Measurements from ENCODE around the gene IQSEC3.

IQSEC3 gene

GRCh38 chr12:171743-172676, 105.4 kb downstream of the IQSEC3 start:
- no peaks in the 10 kb centered on the region for H3K36me3 ChIP-seq (ENCODE audit: control insufficient read depth in 4 of 4, insufficient read depth in 4 of 4, low read length in 3 of 4)
- no peak overlapping the region for H3K27ac ChIP-seq (ENCODE audit: insufficient read depth in 1 of 2, low read depth in 1 of 2, low read length in 2 of 2, poor library complexity in 1 of 2, severe bottlenecking in 2 of 2)
- CTCF ChIA-PET = interaction anchor here (0.8 to 7.4 kb wide), 8 partner anchors 8 to 62 kb away, joined by 3 to 94 read pairs (median 4); no protein-coding TSS in a partner anchor
- WGBS (ENCODE audit: insufficient coverage) = 53% methylated on average over 8 of the region's 18 CpGs
- H3K4me1 ChIP-seq (ENCODE audit: control extremely low read depth in 1 of 4, control insufficient read depth in 4 of 4, insufficient read depth in 4 of 4, low read length in 3 of 4) = peaks cover 0 to 81% (median 54%) of the 10 kb centered on the region in 4 experiments
- no peaks in the 10 kb centered on the region for H3K9me3 ChIP-seq (ENCODE audit: control extremely low read depth in 1 of 5, control insufficient read depth in 4 of 5, insufficient read depth in 2 of 5, low read depth in 1 of 5, low read length in 4 of 5)
- peak overlapping the region in 1 of 7 experiments; percentile 6 for H3K4me3 ChIP-seq (ENCODE audit: control insufficient read depth in 1 of 7, extremely low read depth in 1 of 7, insufficient read depth in 4 of 7, low read depth in 2 of 7, low read length in 6 of 7)
- H3K27me3 ChIP-seq (replicated peaks in 2 of 5; ENCODE audit: control insufficient read depth in 4 of 5, insufficient read depth in 5 of 5, low read length in 4 of 5) = no peaks in the 10 kb centered on the region
- POLR2A ChIA-PET = interaction anchor here (0.9 to 1.9 kb wide), 5 partner anchors 8 to 60 kb away, joined by 3 to 8 read pairs (median 3); no protein-coding TSS in a partner anchor
- DNase-seq = peak; percentile 34 to 78 (median 69)

DNA sequence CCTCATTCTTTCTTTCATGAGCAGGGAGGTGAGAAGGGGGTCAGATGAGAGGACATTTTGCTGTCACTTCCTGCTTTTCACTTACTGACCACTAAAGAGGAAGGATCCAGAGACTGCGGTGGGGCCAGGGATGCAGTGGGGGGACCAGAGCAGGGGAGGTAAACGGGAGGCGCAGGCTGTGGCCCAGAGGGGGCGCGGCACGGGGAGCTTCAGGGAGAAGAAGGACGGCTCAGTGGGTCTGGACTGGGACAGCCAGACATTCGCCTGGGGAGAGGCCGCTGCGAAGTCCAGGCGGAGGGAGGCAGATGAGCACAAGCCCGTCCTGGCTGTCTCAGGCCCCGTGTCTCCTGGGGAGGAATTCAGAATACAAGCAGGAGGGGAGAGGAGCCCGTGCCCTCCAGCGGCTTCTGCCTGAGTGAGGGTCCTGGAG, 106.2 kb downstream of the IQSEC3 start:
- ChIA-PET CTCF (interaction anchor here (1.1 to 7.4 kb wide), 7 partner anchors 8 to 62 kb away, joined by 3 to 94 read pairs (median 5); no protein-coding TSS in a partner anchor), POLR2A (interaction anchor here (0.9 to 1.9 kb wide), 4 partner anchors 8 to 47 kb away, joined by 3 to 8 read pairs (median 4); no protein-coding TSS in a partner anchor)
- Histone ChIP-seq H3K27ac (ENCODE audit: insufficient read depth in 1 of 2, low read depth in 1 of 2, low read length in 2 of 2, poor library complexity in 1 of 2, severe bottlenecking in 2 of 2) (no peak overlapping the region), H3K36me3 (ENCODE audit: control insufficient read depth in 4 of 4, insufficient read depth in 4 of 4, low read length in 3 of 4) (no peaks in the 10 kb centered on the region), H3K4me1 (ENCODE audit: control extremely low read depth in 1 of 4, control insufficient read depth in 4 of 4, insufficient read depth in 4 of 4, low read length in 3 of 4) (peaks cover 0 to 77% (median 53%) of the 10 kb centered on the region in 4 experiments), H3K4me3 (ENCODE audit: control insufficient read depth in 1 of 7, extremely low read depth in 1 of 7, insufficient read depth in 4 of 7, low read depth in 2 of 7, low read length in 6 of 7) (peak overlapping the region in 1 of 7 experiments; percentile 16), H3K27me3 (replicated peaks in 2 of 5; ENCODE audit: control insufficient read depth in 4 of 5, insufficient read depth in 5 of 5, low read length in 4 of 5) (no peaks in the 10 kb centered on the region), H3K9me3 (ENCODE audit: control extremely low read depth in 1 of 5, control insufficient read depth in 4 of 5, insufficient read depth in 2 of 5, low read depth in 1 of 5, low read length in 4 of 5) (no peaks in the 10 kb centered on the region)
- 65% methylated on average over 15 of the region's 15 CpGs for WGBS (ENCODE audit: insufficient coverage)
- peak in 2 of 3 donors; percentile 64 to 69 for DNase-seq

DNA sequence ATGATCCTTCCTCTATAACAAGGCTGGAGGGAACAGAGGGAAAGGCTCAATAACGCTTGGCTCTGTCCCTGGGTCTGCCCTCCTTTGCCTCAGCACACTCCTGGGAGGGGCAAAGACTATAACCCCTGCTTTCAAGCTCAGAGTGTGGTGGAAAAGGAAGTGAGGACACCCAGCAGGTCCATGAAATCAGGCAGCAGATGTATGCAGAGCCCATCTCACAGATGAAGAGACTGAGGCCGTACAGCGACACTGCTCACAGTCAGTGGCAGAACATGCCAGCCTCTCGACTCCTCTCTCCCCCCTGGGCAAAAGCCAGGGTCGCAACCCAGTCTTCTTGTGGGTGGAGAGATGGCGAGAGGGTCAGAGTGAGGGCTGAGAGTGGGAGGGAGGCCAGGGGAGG, 107.6 kb downstream of the IQSEC3 start:
- Histone ChIP-seq H3K27ac (ENCODE audit: insufficient read depth in 1 of 2, low read depth in 1 of 2, low read length in 2 of 2, poor library complexity in 1 of 2, severe bottlenecking in 2 of 2) (no peak overlapping the region), H3K36me3 (ENCODE audit: control insufficient read depth in 4 of 4, insufficient read depth in 4 of 4, low read length in 3 of 4) (no peaks in the 10 kb centered on the region), H3K4me3 (ENCODE audit: control insufficient read depth in 1 of 7, extremely low read depth in 1 of 7, insufficient read depth in 4 of 7, low read depth in 2 of 7, low read length in 6 of 7) (no peak overlapping the region), H3K9me3 (ENCODE audit: control extremely low read depth in 1 of 5, control insufficient read depth in 4 of 5, insufficient read depth in 2 of 5, low read depth in 1 of 5, low read length in 4 of 5) (no peaks in the 10 kb centered on the region), H3K27me3 (replicated peaks in 2 of 5; ENCODE audit: control insufficient read depth in 4 of 5, insufficient read depth in 5 of 5, low read length in 4 of 5) (no peaks in the 10 kb centered on the region), H3K4me1 (ENCODE audit: control extremely low read depth in 1 of 4, control insufficient read depth in 4 of 4, insufficient read depth in 4 of 4, low read length in 3 of 4) (peaks cover 0 to 72% (median 41%) of the 10 kb centered on the region in 4 experiments)
- no peak for DNase-seq
- POLR2A ChIA-PET = no interaction called here
- WGBS (ENCODE audit: insufficient coverage) = 97% methylated on average over 4 of the region's 6 CpGs
- CTCF ChIA-PET = interaction anchor here (7.4 kb wide), 1 partner anchor 13 kb away, joined by 94 read pairs; no protein-coding TSS in a partner anchor

- no peak for DNase-seq
- Histone ChIP-seq H3K4me1 (ENCODE audit: control extremely low read depth in 1 of 4, control insufficient read depth in 4 of 4, insufficient read depth in 4 of 4, low read length in 3 of 4) (peaks cover 0 to 72% (median 40%) of the 10 kb centered on the region in 4 experiments), H3K36me3 (ENCODE audit: control insufficient read depth in 4 of 4, insufficient read depth in 4 of 4, low read length in 3 of 4) (no peaks in the 10 kb centered on the region), H3K27me3 (replicated peaks in 2 of 5; ENCODE audit: control insufficient read depth in 4 of 5, insufficient read depth in 5 of 5, low read length in 4 of 5) (no peaks in the 10 kb centered on the region), H3K27ac (ENCODE audit: insufficient read depth in 1 of 2, low read depth in 1 of 2, low read length in 2 of 2, poor library complexity in 1 of 2, severe bottlenecking in 2 of 2) (no peak overlapping the region), H3K9me3 (ENCODE audit: control extremely low read depth in 1 of 5, control insufficient read depth in 4 of 5, insufficient read depth in 2 of 5, low read depth in 1 of 5, low read length in 4 of 5) (no peaks in the 10 kb centered on the region), H3K4me3 (ENCODE audit: control insufficient read depth in 1 of 7, extremely low read depth in 1 of 7, insufficient read depth in 4 of 7, low read depth in 2 of 7, low read length in 6 of 7) (no peak overlapping the region)
- ChIA-PET POLR2A (no interaction called here), CTCF (no interaction called here)
- 98% methylated on average over 21 of the region's 23 CpGs for WGBS (ENCODE audit: insufficient coverage)
Observed at GRCh38 chr12:174596-174995, 108.0 kb downstream of the IQSEC3 start.

GRCh38 chr12:175250-175649, 108.7 kb downstream of the IQSEC3 start:
- H3K36me3 ChIP-seq (ENCODE audit: control insufficient read depth in 4 of 4, insufficient read depth in 4 of 4, low read length in 3 of 4) = no peaks in the 10 kb centered on the region
- CTCF ChIA-PET = interaction anchor here (0.7 to 2.4 kb wide), 3 partner anchors 22 to 45 kb away, joined by 3 to 9 read pairs (median 4); no protein-coding TSS in a partner anchor
- DNase-seq = no peak
- WGBS (ENCODE audit: insufficient coverage) = 96% methylated on average over 9 of the region's 10 CpGs
- H3K4me3 ChIP-seq (ENCODE audit: control insufficient read depth in 1 of 7, extremely low read depth in 1 of 7, insufficient read depth in 4 of 7, low read depth in 2 of 7, low read length in 6 of 7) = no peak overlapping the region
- no peaks in the 10 kb centered on the region for H3K27me3 ChIP-seq (replicated peaks in 2 of 5; ENCODE audit: control insufficient read depth in 4 of 5, insufficient read depth in 5 of 5, low read length in 4 of 5)
- H3K4me1 ChIP-seq (ENCODE audit: control extremely low read depth in 1 of 4, control insufficient read depth in 4 of 4, insufficient read depth in 4 of 4, low read length in 3 of 4) = peaks cover 0 to 72% (median 41%) of the 10 kb centered on the region in 4 experiments
- POLR2A ChIA-PET = no interaction called here
- H3K27ac ChIP-seq (ENCODE audit: insufficient read depth in 1 of 2, low read depth in 1 of 2, low read length in 2 of 2, poor library complexity in 1 of 2, severe bottlenecking in 2 of 2) = no peak overlapping the region
- no peaks in the 10 kb centered on the region for H3K9me3 ChIP-seq (ENCODE audit: control extremely low read depth in 1 of 5, control insufficient read depth in 4 of 5, insufficient read depth in 2 of 5, low read depth in 1 of 5, low read length in 4 of 5)

GRCh38 chr12:175759-176158, 109.2 kb downstream of the IQSEC3 start:
- Histone ChIP-seq H3K27me3 (replicated peaks in 2 of 5; ENCODE audit: control insufficient read depth in 4 of 5, insufficient read depth in 5 of 5, low read length in 4 of 5) (no peaks in the 10 kb centered on the region), H3K36me3 (ENCODE audit: control insufficient read depth in 4 of 4, insufficient read depth in 4 of 4, low read length in 3 of 4) (no peaks in the 10 kb centered on the region), H3K4me3 (ENCODE audit: control insufficient read depth in 1 of 7, extremely low read depth in 1 of 7, insufficient read depth in 4 of 7, low read depth in 2 of 7, low read length in 6 of 7) (no peak overlapping the region), H3K27ac (ENCODE audit: insufficient read depth in 1 of 2, low read depth in 1 of 2, low read length in 2 of 2, poor library complexity in 1 of 2, severe bottlenecking in 2 of 2) (no peak overlapping the region), H3K4me1 (ENCODE audit: control extremely low read depth in 1 of 4, control insufficient read depth in 4 of 4, insufficient read depth in 4 of 4, low read length in 3 of 4) (peaks cover under 1 to 72% (median 43%) of the 10 kb centered on the region in 4 experiments), H3K9me3 (ENCODE audit: control extremely low read depth in 1 of 5, control insufficient read depth in 4 of 5, insufficient read depth in 2 of 5, low read depth in 1 of 5, low read length in 4 of 5) (no peaks in the 10 kb centered on the region)
- ChIA-PET CTCF (interaction anchor here (0.7 to 2.4 kb wide), 3 partner anchors 23 to 45 kb away, joined by 3 to 9 read pairs (median 4); no protein-coding TSS in a partner anchor), POLR2A (no interaction called here)
- WGBS (ENCODE audit: insufficient coverage) = 98% methylated on average over 16 of the region's 16 CpGs
- no peak for DNase-seq

All from common myeloid progenitor, CD34-positive (primary cell).